ENCODE data around the gene TNNC1. TPM values are rescaled to one million over a fixed set of nuclear protein-coding genes. Genes with fewer than 3 reads are reported as not detected.
A peak's percentile ranks its signal among the peaks of the same experiment; 100 is the strongest.

Gene TNNC1
- total RNA-seq, 1 donor from 2014 or later, result 0.26 TPM

- TF ChIP-seq, protein P1, sequence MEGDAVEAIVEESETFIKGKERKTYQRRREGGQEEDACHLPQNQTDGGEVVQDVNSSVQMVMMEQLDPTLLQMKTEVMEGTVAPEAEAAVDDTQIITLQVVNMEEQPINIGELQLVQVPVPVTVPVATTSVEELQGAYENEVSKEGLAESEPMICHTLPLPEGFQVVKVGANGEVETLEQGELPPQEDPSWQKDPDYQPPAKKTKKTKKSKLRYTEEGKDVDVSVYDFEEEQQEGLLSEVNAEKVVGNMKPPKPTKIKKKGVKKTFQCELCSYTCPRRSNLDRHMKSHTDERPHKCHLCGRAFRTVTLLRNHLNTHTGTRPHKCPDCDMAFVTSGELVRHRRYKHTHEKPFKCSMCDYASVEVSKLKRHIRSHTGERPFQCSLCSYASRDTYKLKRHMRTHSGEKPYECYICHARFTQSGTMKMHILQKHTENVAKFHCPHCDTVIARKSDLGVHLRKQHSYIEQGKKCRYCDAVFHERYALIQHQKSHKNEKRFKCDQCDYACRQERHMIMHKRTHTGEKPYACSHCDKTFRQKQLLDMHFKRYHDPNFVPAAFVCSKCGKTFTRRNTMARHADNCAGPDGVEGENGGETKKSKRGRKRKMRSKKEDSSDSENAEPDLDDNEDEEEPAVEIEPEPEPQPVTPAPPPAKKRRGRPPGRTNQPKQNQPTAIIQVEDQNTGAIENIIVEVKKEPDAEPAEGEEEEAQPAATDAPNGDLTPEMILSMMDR (IDR thresholded peaks at IDR 0.05; ENCODE audit: insufficient read depth, low read length, severe bottlenecking), result no peak
- FAIRE-seq, result no peak
- DNase-seq (ENCODE audit: low read depth), result no peak
- H3K4me3 ChIP-seq (ENCODE audit: low read depth, low read length), result peak overlapping the region; percentile 76
- peaks cover 12% of the 10 kb centered on the region for H3K36me3 ChIP-seq (ENCODE audit: control insufficient read depth, insufficient read depth, low read length)
- no peaks in the 10 kb centered on the region for H3K27me3 ChIP-seq (ENCODE audit: control insufficient read depth, insufficient read depth, low read length)
These were observed 3.0 kb upstream of the TNNC1 start for GRCh38 chr3:52456800-52457183.

DNA sequence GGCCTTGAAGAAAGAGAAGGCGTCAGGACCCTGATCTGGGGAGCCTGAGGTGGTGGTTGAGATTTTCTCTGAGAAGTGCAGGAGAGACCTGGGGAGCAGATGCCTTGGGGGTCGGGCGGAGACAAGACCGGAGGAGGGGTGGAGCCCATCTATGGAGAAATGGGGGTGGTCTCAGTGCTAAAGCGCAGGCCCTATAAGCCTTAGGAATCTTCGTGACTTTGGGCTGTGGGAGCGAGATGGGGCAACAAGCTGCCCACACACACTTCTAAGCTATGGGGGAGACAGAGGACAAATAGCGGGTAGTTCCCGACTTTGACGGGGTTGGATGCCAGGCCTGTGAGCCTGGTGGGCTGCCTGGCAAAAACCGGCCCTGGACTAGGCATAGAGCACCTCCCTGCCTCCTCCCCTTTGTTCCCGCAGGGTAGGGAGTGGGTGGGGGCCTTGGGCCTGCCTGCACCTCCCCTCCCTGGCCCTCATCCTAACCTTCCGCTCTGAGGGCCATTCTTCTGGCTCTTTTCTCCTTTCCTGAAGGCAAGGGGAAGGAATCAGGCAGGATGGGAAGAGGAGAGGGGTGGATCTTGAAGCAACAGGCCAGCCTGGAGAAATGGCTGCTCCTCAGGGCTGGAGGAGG lies 2.4 kb upstream of the TNNC1 start:
- no peak for FAIRE-seq
- TF ChIP-seq, protein P1 (IDR thresholded peaks at IDR 0.05; ENCODE audit: insufficient read depth, low read length, severe bottlenecking), result no peak
- no peak for DNase-seq (ENCODE audit: low read depth)
- peaks cover 12% of the 10 kb centered on the region for H3K36me3 ChIP-seq (ENCODE audit: control insufficient read depth, insufficient read depth, low read length)
- no peaks in the 10 kb centered on the region for H3K27me3 ChIP-seq (ENCODE audit: control insufficient read depth, insufficient read depth, low read length)
- H3K4me3 ChIP-seq (ENCODE audit: low read depth, low read length), result peak overlapping the region; percentile 76

- peaks cover 10% of the 10 kb centered on the region for H3K36me3 ChIP-seq (ENCODE audit: control insufficient read depth, insufficient read depth, low read length)
- FAIRE-seq (no peak), DNase-seq (ENCODE audit: low read depth) (peak; percentile 38)
- no peaks in the 10 kb centered on the region for H3K27me3 ChIP-seq (ENCODE audit: control insufficient read depth, insufficient read depth, low read length)
- TF ChIP-seq, protein P1 (IDR thresholded peaks at IDR 0.05; ENCODE audit: insufficient read depth, low read length, severe bottlenecking), result no peak
- peak within 1 kb of the TSS; percentile 76 for H3K4me3 ChIP-seq (ENCODE audit: low read depth, low read length)
These were observed 1.7 kb upstream of the TNNC1 start, which contains the start of gene NISCH for GRCh38 chr3:52455283-52456168. TSS of gene NISCH (plus strand) at chr3:52455604. CDS start at chr3:52455642, 38 bp downstream.

DNA sequence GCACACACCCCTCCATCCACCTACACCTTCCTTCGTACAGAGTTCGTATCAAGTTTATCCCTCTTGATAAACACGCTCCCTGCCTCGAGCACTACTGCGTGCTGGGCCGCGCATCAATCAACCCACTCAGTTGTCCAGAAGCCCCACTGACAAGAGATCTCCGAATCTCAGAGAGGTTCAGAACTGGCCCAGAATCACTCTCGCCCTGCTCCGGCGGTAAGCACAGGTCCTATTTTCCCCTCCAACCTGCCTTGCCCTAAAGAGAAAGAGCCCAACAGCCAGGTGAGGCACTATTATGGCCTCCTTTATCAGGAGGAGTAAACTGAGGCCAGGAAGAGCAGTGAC lies 1.1 kb upstream of the TNNC1 start:
- DNase-seq (ENCODE audit: low read depth), result no peak

GRCh38 chr3:52454250-52454937 lies 553 bp upstream of the TNNC1 start:
- no peak overlapping the region for H3K4me3 ChIP-seq (ENCODE audit: low read depth, low read length)
- DNase-seq (ENCODE audit: low read depth) (no peak), FAIRE-seq (no peak)

More for the DNA sequence above, 1.1 kb upstream of the TNNC1 start:
- FAIRE-seq, result no peak
- Histone ChIP-seq H3K27me3 (ENCODE audit: control insufficient read depth, insufficient read depth, low read length) (no peaks in the 10 kb centered on the region), H3K36me3 (ENCODE audit: control insufficient read depth, insufficient read depth, low read length) (peaks cover 7% of the 10 kb centered on the region), H3K4me3 (ENCODE audit: low read depth, low read length) (peak overlapping the region; percentile 76)
- TF ChIP-seq, protein P1 (IDR thresholded peaks at IDR 0.05; ENCODE audit: insufficient read depth, low read length, severe bottlenecking), result no peak

More at GRCh38 chr3:52454250-52454937, 553 bp upstream of the TNNC1 start:
- H3K36me3 ChIP-seq (ENCODE audit: control insufficient read depth, insufficient read depth, low read length), result peaks cover 7% of the 10 kb centered on the region
- TF ChIP-seq, protein P1 (IDR thresholded peaks at IDR 0.05; ENCODE audit: insufficient read depth, low read length, severe bottlenecking), result no peak
- H3K27me3 ChIP-seq (ENCODE audit: control insufficient read depth, insufficient read depth, low read length), result no peaks in the 10 kb centered on the region
